Testis (tissue), 2 donors: ENCODE data around the gene CNR2.

Source experiments
- POLR2A ChIP-seq: fragments of 450-650 bp; IDR thresholded peaks from one replicate; pipeline ENCODE4 v1.6.1; 2017; ENCODE audit warnings: antibody characterized with exemption, mild to moderate bottlenecking, moderate library complexity
- TF ChIP-seq, protein P1 (sequence below), 3 experiments: fragments of 450-650 bp in 2 of 3; fragments of 200-600 bp in 1 of 3; sonication (generic) in 1 of 3; IDR thresholded peaks; one replicate each; pipeline ENCODE4 v1.5.1; 2016 to 2019; ENCODE audit warnings: antibody characterized with exemption in 3 of 3, mild to moderate bottlenecking in 2 of 3, moderate library complexity in 1 of 3

DNA sequence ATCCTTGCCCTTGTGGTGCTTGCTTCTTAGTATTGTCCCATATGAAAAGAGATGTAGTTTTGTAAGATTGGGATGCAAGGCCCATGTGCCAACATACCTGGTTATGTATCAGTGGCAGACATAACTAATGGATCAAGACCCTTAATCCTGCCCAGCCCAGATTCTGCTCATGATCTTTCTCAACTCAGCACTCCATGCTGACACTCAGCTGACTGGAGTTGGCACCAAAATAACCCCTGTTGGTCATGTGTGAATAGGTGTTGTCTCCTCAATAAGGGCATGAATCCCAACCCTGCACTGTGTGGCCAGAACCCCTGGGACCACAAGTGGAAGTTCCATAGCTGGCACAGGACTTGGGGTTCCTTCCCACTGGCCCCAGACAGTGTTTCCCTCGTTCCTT is 13.9 kb upstream of the CNR2 start:
- TF ChIP-seq, protein P1, sequence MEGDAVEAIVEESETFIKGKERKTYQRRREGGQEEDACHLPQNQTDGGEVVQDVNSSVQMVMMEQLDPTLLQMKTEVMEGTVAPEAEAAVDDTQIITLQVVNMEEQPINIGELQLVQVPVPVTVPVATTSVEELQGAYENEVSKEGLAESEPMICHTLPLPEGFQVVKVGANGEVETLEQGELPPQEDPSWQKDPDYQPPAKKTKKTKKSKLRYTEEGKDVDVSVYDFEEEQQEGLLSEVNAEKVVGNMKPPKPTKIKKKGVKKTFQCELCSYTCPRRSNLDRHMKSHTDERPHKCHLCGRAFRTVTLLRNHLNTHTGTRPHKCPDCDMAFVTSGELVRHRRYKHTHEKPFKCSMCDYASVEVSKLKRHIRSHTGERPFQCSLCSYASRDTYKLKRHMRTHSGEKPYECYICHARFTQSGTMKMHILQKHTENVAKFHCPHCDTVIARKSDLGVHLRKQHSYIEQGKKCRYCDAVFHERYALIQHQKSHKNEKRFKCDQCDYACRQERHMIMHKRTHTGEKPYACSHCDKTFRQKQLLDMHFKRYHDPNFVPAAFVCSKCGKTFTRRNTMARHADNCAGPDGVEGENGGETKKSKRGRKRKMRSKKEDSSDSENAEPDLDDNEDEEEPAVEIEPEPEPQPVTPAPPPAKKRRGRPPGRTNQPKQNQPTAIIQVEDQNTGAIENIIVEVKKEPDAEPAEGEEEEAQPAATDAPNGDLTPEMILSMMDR (IDR thresholded peaks at IDR 0.05) = no peak
- no peak for TF ChIP-seq POLR2A
